K562 (cell line): ENCODE measurements around the gene POMGNT1. TPM values are rescaled to one million over a fixed set of nuclear protein-coding genes. Genes with fewer than 3 reads are reported as not detected.
A peak's percentile ranks its signal among the peaks of the same experiment; 100 is the strongest.

Experiments used
- ESRRA ChIP-seq: fragments of 450-650 bp; IDR thresholded peaks from 2 replicates; pipeline ENCODE4 v1.6.1; 2014; ENCODE audit warnings: low read depth, mild to moderate bottlenecking, moderate library complexity, borderline replicate concordance
- ETV5 ChIP-seq: sonication (generic); formaldehyde crosslinking; IDR thresholded peaks from 2 replicates; pipeline ENCODE4 v1.4.0; 2020; ENCODE audit warnings: low read depth, mild to moderate bottlenecking, missing genetic modification reagents
- KDM5B ChIP-seq: fragments of 200-600 bp; sonication (generic); IDR thresholded peaks from 2 replicates; pipeline ENCODE4 v1.6.1; 2012; ENCODE audit warnings: low read depth, mild to moderate bottlenecking, moderate library complexity, low read length, control low read depth, inconsistent platforms; ENCODE audit not compliant: insufficient replicate concordance
- MYNN ChIP-seq, 2 experiments: sonication (generic); formaldehyde crosslinking in 1 of 2; IDR thresholded peaks; 2 replicates each; pipeline versions ENCODE4 v1.5.0 to v1.6.1; 2016 to 2020; ENCODE audit warnings: antibody characterized with exemption in 1 of 2, missing genetic modification reagents in 1 of 2
- POLR2AphosphoS2 ChIP-seq: IDR thresholded peaks from 2 replicates; pipeline ENCODE4 v1.6.1; 2012; ENCODE audit warnings: low read length, improper control_type of control experiment
- PPARD ChIP-seq: fragments of 250-450 bp; sonication (Bioruptor Pico); IDR thresholded peaks from 2 replicates; pipeline ENCODE4 v1.8.0; 2022; ENCODE audit warnings: inconsistent platforms, mild to moderate bottlenecking, moderate library complexity
- RBM17 ChIP-seq: fragments of 200-400 bp; formaldehyde crosslinking; IDR thresholded peaks from 2 replicates; pipeline ENCODE4 v1.6.1; 2017; ENCODE audit warnings: low read depth, mild to moderate bottlenecking, low read length, borderline replicate concordance
- SAFB2 ChIP-seq: fragments of 200-400 bp; formaldehyde crosslinking; IDR thresholded peaks from 2 replicates; pipeline ENCODE4 v1.6.1; 2018; ENCODE audit warnings: borderline replicate concordance, low read length, low read depth, moderate library complexity; ENCODE audit not compliant: severe bottlenecking
- SREBF2 ChIP-seq: sonication (generic); formaldehyde crosslinking; IDR thresholded peaks from 2 replicates; pipeline ENCODE4 v1.4.0; 2020; ENCODE audit warnings: mild to moderate bottlenecking, missing genetic modification reagents
- polyA plus RNA-seq, 8 experiments: library from polyadenylated mRNA; depleted of rRNA in 4 of 8; stranded (reverse) in 5 of 8; unstranded in 3 of 8; fragments of >200 nt; fragmentation: Nextera tagmentation in 2 of 8; fragmentation: Illumina TruSeq in 1 of 8; extraction: Ambion mirVana in 2 of 8; extraction: Trizol in 1 of 8; gene quantifications; 2 replicates each; pipeline versions ENCODE4 v1.2.1 to v1.2.3, GENCODE V29; 2011 to 2014; ENCODE audit warnings: inconsistent platforms in 1 of 8, missing spikeins in 1 of 8
- total RNA-seq, 7 experiments: library from RNA; depleted of rRNA in 6 of 7; stranded (reverse); fragments of >200 nt in 6 of 7; fragmentation: Illumina TruSeq in 2 of 7; extraction: Trizol in 2 of 7; gene quantifications; 2 replicates each; pipeline versions ENCODE4 v1.2.1 to v1.2.3, GENCODE V29; 2011 to 2021; ENCODE audit warnings: low replicate concordance in 1 of 7
- TF ChIP-seq, protein P1 (sequence below): fragments of 450-650 bp; conservative IDR thresholded peaks from 2 replicates; pipeline ENCODE4 v1.6.1; 2016; ENCODE audit warnings: missing genetic modification characterization, low read depth, mild to moderate bottlenecking, control low read depth, missing compliant biosample characterization
- TF ChIP-seq, protein P2 (sequence below): fragments of 450-650 bp; IDR thresholded peaks from 2 replicates; pipeline ENCODE4 v1.6.1; 2016; ENCODE audit warnings: mild to moderate bottlenecking, moderate library complexity

POMGNT1 gene
- total and polyA plus RNA-seq, 9 of the 15 experiments (the other 6 are each of a cell fraction or from before 2014, with no cell fraction given): 14.1 to 58.9 (median 37.8) TPM

DNA sequence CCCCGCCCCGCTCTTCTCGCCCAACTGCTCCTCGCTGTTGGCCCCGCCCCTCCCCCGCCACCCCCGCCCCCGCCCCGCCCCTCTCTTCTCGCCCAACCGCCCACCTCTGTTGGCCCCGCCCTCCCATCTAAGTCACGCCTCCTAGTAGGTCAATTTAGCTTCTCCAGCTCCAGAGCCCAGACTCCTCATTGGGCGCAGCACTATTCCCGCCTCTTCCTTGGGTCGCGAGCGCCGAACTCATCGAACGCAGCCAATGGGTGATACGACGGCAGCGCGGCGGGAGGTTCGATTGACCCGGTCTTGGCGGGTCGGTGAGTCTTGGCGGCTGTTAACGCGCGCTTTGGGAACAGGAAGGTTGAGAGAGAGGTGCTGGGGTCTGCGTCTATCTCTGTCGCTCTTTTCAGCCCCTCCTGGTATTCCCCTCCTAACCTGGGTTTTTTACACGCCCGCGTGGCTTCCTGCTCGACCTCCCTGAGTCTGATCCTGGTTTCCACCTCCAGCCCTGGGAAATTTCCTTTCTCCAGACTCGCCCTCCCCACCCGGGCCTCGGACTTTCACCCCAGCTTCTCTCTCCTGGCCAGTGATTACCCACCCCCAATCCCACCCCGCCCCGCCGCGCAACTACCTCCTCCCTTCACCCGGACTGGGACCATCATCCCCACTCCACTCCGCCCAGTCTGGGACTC lies 49.3 kb upstream of the POMGNT1 start, which contains the start of gene RAD54L (continued):
- TF ChIP-seq POLR2AphosphoS2 (no peak), SAFB2 (no peak), RBM17 (no peak), KDM5B (peak; percentile 88), PPARD (CRISPR knock-in tag) (no peak), SREBF2 (no peak), ESRRA (peak; percentile 13; the same call in 1 of the 2 replicates), ETV5 (peak; percentile 60), MYNN (IDR thresholded peaks at IDR 0.05) (no peak), MYNN (CRISPR knock-in tag; IDR thresholded peaks at IDR 0.05) (no peak)
- TF ChIP-seq, protein P1, sequence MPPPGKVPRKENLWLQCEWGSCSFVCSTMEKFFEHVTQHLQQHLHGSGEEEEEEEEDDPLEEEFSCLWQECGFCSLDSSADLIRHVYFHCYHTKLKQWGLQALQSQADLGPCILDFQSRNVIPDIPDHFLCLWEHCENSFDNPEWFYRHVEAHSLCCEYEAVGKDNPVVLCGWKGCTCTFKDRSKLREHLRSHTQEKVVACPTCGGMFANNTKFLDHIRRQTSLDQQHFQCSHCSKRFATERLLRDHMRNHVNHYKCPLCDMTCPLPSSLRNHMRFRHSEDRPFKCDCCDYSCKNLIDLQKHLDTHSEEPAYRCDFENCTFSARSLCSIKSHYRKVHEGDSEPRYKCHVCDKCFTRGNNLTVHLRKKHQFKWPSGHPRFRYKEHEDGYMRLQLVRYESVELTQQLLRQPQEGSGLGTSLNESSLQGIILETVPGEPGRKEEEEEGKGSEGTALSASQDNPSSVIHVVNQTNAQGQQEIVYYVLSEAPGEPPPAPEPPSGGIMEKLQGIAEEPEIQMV (tag): no peak
- TF ChIP-seq, protein P2, sequence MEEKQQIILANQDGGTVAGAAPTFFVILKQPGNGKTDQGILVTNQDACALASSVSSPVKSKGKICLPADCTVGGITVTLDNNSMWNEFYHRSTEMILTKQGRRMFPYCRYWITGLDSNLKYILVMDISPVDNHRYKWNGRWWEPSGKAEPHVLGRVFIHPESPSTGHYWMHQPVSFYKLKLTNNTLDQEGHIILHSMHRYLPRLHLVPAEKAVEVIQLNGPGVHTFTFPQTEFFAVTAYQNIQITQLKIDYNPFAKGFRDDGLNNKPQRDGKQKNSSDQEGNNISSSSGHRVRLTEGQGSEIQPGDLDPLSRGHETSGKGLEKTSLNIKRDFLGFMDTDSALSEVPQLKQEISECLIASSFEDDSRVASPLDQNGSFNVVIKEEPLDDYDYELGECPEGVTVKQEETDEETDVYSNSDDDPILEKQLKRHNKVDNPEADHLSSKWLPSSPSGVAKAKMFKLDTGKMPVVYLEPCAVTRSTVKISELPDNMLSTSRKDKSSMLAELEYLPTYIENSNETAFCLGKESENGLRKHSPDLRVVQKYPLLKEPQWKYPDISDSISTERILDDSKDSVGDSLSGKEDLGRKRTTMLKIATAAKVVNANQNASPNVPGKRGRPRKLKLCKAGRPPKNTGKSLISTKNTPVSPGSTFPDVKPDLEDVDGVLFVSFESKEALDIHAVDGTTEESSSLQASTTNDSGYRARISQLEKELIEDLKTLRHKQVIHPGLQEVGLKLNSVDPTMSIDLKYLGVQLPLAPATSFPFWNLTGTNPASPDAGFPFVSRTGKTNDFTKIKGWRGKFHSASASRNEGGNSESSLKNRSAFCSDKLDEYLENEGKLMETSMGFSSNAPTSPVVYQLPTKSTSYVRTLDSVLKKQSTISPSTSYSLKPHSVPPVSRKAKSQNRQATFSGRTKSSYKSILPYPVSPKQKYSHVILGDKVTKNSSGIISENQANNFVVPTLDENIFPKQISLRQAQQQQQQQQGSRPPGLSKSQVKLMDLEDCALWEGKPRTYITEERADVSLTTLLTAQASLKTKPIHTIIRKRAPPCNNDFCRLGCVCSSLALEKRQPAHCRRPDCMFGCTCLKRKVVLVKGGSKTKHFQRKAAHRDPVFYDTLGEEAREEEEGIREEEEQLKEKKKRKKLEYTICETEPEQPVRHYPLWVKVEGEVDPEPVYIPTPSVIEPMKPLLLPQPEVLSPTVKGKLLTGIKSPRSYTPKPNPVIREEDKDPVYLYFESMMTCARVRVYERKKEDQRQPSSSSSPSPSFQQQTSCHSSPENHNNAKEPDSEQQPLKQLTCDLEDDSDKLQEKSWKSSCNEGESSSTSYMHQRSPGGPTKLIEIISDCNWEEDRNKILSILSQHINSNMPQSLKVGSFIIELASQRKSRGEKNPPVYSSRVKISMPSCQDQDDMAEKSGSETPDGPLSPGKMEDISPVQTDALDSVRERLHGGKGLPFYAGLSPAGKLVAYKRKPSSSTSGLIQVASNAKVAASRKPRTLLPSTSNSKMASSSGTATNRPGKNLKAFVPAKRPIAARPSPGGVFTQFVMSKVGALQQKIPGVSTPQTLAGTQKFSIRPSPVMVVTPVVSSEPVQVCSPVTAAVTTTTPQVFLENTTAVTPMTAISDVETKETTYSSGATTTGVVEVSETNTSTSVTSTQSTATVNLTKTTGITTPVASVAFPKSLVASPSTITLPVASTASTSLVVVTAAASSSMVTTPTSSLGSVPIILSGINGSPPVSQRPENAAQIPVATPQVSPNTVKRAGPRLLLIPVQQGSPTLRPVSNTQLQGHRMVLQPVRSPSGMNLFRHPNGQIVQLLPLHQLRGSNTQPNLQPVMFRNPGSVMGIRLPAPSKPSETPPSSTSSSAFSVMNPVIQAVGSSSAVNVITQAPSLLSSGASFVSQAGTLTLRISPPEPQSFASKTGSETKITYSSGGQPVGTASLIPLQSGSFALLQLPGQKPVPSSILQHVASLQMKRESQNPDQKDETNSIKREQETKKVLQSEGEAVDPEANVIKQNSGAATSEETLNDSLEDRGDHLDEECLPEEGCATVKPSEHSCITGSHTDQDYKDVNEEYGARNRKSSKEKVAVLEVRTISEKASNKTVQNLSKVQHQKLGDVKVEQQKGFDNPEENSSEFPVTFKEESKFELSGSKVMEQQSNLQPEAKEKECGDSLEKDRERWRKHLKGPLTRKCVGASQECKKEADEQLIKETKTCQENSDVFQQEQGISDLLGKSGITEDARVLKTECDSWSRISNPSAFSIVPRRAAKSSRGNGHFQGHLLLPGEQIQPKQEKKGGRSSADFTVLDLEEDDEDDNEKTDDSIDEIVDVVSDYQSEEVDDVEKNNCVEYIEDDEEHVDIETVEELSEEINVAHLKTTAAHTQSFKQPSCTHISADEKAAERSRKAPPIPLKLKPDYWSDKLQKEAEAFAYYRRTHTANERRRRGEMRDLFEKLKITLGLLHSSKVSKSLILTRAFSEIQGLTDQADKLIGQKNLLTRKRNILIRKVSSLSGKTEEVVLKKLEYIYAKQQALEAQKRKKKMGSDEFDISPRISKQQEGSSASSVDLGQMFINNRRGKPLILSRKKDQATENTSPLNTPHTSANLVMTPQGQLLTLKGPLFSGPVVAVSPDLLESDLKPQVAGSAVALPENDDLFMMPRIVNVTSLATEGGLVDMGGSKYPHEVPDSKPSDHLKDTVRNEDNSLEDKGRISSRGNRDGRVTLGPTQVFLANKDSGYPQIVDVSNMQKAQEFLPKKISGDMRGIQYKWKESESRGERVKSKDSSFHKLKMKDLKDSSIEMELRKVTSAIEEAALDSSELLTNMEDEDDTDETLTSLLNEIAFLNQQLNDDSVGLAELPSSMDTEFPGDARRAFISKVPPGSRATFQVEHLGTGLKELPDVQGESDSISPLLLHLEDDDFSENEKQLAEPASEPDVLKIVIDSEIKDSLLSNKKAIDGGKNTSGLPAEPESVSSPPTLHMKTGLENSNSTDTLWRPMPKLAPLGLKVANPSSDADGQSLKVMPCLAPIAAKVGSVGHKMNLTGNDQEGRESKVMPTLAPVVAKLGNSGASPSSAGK: no peak
